NCI-H1694 treated with DMSO at 0.1 percent for 48 hours (cell line): ENCODE data around the gene ALDOB.
"Not testable (repeated sequence)": the region's sequence is repeated elsewhere in the genome, so short reads cannot be mapped to it uniquely, and the experiment has no call there.

ENCODE experiments used
- DNase-seq: peaks from one replicate; lab custom pipeline; 2025; lab: John Stamatoyannopoulos, UW

ALDOB gene

DNA sequence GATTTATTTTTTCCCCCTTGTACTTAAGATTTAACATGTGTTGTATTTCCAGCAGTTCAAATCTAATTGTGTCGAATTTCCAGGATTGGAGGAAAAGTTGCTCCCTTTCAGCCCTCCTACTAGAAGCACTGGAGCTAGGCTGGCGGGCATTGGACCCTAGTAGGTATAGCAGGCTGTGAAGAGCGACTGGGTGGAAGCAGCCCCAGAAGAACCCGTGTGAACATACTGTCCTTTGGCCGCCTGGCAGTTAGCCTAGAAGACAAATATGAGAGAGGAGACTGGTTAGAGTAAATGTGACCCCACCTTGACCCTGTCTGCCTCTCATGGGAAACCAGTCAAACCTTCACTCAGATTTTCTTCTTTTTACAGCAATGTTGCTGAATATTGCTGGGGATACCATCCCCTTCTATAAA, 13.9 kb downstream of the ALDOB start:
- no peak for DNase-seq

DNA sequence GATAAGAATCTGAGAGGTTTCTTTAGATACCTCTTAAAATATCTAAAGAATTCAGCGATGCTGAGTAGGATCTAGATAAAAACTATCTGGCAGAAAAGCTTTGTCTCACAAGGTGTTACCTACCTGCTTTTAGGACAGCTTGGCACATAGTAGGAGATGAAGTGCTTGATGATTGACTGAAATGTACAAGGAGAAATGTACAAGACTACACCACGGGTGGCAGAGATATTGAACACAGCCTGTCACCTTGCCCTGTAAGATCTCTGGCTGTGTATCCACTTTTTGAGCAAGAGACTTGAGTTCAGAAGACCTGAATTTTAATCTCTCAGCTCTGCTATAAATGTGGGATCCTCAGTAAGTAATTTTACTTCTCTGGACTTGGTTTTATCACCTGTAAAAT, 15.7 kb downstream of the ALDOB start:
- no peak for DNase-seq

DNA sequence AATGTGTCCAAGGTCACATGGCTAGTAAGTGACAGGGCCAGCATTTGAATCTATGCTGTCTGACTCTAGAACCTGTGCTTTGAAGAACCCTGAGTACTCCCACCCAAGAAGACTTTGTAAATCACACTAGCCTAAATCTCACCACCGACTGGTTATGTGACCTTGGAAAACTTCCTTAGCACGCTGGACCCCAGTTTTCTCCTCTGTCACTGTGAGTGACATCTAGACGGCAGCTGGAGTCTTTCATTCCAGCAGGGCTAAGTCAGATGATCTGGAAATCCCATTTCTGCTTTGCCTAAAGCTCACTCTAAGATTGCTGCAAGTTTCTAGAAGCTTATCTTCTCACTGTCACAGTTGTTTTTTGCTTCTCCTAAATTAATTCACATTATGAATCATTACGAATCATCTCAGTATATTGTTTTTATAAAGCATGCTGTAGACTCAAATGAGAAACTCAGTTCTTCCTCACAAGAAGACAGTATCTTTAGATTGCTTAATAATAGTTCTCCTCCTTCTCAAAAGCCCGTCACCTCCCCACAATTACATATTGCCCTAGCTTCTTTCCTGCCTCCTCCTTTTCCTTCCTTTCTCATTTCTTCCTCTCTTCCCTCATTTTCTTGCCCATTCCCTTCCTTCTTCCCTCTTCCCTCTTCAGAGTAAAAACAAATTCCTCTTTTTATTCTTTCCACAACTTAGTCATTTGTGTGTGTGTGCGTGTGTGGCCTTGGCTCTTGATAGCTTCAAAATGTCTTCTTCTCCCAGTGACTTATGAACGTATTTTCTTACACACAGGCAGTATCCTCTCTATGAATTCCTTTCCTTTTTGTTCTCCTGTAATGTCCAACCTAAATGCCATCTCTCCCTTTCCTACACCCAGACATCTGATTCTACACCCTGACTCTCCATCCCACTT, 16.8 kb downstream of the ALDOB start:
- DNase-seq, result no peak

DNA sequence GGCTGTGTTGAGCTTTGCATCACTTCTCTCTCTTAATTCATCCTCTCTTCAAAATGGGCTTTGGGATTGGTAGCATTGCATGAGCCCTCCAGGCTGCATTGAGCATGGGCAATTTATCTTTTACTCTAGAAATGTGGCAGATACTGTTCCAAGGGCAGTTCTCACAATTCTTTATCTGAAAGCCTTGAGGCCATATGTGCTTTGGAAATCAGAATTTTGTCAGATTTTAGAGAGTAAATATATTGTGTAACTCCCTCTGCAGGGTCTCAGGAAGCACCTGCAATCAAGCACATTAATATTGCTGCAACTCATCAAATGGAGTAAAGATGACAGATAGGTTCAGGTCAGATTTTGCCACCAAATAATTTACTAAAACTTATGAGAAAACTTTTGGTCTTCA, 17.6 kb downstream of the ALDOB start:
- DNase-seq, result no peak

DNA sequence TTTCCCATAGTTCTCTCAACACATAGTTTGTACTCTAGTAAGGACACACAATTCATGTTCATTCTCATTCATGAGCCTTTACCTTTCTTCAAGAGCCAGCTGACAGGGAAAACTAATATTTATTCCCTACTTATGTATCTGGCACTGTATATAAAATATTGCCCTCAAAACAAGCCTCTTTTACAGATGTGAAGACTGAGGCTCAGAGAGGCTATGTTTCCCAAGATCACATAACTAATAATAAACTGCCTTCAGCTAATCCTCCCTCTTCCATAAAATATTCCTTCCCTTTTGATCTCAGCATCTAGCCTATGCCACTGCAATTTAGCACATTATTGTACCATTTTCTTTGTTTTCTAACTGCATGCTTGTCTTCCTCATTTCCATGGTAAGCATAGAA, 18.2 kb downstream of the ALDOB start:
- no peak for DNase-seq

DNA sequence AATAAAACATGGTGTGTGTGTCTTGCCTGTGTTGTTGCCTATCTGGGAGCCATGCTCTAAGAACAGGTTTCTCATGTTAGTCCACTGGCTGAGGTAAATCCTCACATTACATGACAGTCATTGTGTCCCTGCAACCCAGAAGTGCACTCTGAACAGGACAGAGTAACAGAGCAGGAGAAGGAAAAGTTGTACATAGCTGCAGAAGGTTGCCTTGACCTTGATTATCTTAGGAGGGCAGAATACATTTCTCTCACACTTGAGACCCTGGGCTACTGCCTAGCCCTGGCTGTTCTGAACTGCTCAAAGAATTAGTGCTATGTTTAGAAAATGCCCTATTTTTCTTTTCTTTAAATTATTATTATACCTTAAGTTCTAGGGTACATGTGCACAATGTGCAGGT, 20.0 kb downstream of the ALDOB start:
- no peak for DNase-seq

DNA sequence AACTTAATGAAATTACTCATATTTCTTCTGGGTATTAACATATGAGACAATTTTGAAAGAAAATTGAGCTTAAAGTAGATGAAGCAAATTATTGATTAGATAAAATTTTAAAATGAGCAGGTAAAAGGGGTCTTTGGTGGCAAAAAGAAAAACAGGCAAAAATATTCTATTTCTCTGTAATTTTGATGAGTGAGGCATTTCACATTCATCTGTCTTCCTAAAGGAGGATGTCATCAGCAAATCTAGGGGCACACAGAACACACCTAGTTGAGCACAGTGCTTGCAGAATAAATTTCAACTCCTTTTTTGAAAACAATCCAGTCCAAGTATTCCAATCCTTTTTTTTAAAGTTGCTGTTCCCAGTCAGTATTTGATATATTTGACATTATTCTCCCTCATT, 20.7 kb downstream of the ALDOB start:
- DNase-seq, result no peak

DNA sequence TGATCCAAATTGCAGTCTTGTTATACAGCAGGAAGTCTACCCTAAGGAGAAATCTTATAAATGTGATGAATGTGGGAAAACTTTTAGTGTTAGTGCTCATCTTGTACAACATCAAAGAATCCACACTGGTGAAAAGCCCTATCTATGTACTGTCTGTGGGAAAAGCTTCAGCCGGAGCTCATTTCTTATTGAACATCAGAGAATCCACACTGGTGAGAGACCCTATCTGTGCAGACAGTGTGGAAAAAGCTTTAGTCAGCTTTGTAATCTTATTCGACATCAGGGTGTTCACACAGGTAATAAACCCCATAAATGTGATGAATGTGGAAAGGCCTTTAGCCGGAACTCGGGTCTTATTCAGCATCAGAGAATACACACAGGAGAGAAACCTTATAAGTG, 26.5 kb downstream of the ALDOB start:
- DNase-seq, result no peak

DNA sequence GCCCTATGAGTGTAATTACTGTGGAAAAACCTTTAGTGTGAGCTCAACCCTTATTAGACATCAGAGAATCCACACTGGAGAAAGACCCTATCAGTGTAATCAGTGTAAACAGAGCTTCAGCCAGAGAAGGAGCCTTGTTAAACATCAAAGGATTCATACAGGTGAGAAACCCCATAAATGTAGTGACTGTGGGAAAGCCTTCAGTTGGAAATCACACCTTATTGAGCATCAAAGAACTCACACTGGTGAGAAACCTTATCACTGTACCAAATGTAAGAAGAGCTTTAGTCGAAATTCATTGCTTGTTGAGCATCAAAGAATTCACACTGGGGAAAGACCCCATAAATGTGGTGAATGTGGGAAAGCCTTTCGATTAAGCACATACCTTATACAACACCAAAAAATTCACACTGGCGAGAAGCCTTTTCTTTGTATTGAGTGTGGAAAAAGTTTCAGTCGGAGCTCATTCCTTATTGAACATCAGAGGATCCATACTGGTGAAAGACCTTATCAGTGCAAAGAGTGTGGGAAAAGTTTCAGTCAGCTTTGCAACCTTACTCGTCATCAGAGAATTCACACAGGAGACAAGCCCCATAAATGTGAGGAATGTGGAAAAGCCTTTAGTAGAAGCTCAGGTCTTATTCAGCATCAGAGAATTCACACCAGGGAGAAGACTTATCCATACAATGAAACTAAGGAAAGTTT, 27.0 kb downstream of the ALDOB start:
- DNase-seq, result no peak

DNA sequence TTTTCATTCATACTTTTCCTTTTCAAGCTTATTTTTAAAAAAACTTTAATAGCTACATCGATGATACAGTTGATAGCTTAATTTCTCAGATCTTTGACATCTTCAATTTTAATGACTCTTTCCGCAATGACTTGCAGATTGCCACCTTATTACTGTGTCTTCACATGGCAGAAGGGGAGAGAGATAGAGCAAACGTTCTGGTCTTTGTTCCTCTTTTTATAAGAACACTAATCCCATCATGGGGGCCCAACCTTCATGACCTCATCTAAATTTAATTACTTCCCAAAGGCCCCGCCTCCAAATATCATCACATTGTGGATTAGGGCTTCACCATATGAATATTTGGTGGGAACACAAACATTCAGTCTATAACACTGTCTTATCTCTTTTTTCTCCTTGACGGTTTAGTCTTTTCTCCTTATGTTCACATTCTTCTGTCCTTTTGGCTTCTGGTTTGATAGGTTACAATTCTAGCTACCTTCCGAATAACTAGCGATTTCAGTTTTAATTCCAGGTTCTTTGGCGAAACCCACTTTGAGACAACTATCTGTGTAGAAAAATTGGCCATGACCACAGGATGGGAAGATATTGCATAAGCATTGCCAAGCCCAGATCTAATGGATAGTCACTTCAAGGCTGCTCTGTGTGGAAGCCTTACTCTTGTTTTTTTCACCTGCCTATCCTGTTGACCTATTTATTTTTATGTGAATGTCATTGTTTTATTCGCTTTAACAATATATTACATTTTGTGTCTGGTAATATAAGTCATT, 31.9 kb downstream of the ALDOB start:
- no peak for DNase-seq

DNA sequence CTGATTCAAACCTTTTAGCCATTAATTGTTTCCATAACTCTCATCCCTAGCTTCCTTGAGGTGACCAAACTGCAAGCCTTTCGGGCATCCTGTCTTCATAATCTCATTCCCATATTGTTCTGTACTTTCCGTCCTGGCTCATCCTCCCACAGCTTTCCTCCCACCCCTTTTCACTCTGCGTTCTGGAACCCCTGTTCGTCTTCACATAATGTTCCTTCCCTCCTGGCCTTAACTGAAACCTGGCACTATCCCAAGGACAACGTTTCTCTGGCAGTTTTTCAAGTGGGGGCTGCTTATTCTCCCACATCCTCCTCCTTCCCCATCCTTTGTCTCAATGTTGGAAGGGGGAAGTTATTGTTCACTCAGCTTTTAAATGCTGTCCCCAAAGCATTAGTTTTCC, 35.5 kb downstream of the ALDOB start:
- no peak for DNase-seq

DNA sequence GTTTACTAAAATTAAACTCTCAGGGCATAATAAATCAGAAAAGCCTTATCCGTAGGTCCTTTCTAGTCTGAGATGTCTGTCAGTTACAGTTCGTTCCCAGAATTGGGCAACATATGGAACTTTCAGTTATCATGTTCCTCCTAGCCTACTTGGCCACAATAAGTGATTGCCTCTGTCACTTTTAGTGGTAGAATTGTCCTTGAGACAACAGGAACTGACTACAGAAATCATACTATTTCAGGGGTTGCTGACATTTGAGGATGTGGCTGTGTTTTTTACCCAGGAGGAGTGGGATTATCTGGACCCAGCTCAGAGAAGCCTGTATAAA, 36.0 kb downstream of the ALDOB start:
- DNase-seq, result no peak

DNA sequence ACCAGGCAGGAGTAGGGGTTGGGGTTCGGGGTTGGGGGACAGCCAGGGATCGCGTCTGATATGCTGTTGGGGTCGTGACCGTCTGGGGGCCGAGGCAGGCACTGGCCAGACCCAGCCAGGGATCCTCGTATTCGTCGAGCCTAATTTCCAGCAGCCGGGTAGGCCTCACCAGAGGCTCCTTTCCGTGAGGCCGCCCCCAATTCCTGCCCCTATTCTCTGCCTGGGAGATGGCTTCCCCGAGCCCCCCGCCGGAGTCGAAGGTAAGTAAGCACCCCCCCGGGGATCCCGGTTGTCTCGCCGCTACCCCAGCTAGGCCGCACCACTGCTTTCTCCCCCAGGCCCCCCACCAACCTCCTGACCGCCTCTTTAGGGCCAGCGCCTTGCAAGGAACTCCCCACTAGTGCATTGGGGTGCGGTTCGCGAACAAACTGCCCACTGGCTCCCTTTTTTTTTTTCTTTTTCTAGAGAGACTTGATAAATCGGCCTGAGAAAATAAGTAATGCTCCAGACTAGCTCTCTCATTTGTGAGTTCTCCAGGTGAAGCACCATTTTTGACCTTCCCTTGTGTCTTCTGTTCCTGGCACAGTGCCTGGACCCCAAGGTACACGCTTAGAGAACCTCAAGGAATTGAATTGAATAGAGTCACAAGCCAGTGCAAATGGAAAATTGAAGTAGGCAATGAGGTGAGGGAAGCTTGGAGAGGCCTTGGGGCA, 36.5 kb downstream of the ALDOB start:
- no peak for DNase-seq

DNA sequence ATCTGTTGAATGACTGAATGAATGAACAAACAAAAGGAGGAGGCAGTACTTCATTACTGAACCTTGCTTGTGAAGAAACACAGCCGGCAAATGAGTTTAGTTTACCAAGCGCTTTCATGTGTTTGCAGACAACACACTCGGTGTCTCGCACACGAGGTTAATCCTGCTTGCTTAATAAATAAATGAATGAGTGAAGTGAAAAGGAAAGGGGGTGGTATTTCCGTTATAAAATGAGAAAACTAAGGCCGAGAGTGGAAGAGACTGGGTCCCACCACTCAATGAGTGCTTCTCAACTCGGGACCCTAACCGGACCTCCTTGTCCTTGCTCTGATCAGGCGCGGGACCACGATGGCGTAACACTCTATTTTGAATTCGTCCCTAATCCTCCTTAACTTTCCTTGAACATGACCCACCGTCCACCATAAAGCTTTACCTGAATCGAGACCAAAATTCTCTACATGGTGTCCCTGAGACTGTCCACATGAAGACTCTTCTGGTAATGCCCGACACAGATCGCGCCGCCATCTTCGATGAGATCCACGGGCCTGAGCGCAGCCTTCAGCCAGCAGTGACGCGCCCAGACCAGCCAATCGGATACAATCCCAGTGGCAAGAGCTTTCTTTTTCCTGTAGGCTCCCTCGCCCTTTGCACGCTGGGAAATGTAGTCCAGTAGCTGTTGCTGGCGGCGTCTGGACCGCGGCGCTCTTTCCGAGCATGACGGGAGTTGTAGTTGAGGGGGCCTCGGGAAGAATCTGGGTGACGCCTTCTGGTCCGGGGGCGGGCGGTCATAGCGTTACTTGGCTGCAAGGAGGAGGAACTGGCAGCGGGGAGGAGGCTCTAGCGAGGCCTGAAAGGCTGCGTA, 37.3 kb downstream of the ALDOB start, which contains the start of the genes MRPL50 and ZNF189:
Gene MRPL50, minus strand, starts transcription at position 551 of the 862 bp plus-strand sequence. Its CDS starts 26 bp downstream, at position 525.
Gene ZNF189, plus strand, starts transcription at position 784 of the 862 bp plus-strand sequence. CDS start 306 bp downstream, outside the sequence.
- peak; percentile 96 for DNase-seq

DNA sequence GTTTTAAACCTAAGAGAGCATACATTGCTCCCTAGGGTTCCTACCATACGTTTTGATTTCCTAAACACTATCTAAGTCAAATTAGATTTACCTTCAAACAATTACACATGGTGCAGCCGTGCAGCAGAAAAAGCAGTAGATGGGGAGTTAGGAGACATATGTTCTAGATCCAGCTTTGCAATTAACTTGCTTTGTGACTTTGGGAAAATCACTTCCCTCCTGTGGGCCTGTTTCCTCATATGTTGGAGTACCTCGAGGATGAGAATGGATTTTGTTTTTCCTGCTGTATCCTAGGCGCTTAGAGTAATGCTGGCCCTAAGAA, 37.9 kb downstream of the ALDOB start:
- no peak for DNase-seq

DNA sequence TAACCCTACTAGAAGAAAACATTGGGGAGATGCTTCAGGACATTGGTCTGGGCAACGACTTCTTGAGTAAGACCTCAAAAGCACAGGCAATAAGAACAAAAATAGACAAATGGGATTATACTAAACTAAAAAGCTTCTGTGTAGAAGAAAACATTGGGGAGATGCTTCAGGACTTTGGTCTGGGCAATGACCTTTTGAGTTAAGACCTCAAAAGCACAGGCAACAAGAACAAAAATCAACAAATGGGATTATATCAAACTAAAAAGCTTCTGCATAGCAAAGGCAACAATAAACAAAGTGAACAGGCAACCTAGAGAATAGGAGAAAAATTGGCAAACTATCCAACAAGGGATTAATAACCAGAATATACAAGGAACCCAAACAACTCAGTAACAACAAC, 40.9 kb downstream of the ALDOB start:
- DNase-seq, result no peak

DNA sequence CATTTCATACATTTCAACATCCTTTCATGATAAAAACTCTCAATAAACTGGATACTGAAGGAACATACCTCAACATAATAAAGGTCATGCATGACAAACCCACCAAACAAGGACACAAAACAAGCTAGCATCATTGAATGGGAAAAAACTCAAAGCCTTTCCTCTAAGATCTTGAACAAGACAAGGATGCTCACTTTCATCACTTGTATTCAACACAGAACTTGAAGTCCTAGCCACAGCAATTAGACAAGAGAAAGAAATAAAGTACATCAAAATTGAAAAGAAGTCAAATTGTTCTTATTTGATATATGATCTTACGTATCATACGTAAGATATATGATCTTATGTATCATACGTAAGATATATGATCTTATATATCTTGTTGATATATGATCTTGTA, 42.4 kb downstream of the ALDOB start:
- DNase-seq, result no peak

DNA sequence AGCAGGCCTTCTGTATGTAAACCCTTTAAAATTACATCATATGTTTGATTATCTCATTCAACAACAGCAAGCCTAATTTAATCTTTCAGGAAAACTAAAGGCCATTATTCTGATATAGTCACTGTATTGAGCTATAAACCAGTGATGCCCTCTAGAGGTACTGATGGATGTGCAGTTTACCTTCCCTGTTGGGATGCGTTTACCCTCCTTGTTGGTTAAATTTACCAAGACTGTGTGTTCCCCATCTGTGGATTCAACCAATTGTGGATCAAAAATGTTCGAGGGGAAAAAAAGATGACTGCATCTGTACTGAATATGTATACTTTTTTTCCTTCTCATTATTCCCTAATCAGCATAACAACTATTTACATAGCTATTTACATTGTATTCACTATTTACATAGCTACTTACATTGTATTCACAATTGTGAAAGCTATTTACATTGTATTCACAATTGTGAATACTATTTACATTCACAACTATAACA, 47.0 kb downstream of the ALDOB start:
- peak; percentile 20 for DNase-seq

DNA sequence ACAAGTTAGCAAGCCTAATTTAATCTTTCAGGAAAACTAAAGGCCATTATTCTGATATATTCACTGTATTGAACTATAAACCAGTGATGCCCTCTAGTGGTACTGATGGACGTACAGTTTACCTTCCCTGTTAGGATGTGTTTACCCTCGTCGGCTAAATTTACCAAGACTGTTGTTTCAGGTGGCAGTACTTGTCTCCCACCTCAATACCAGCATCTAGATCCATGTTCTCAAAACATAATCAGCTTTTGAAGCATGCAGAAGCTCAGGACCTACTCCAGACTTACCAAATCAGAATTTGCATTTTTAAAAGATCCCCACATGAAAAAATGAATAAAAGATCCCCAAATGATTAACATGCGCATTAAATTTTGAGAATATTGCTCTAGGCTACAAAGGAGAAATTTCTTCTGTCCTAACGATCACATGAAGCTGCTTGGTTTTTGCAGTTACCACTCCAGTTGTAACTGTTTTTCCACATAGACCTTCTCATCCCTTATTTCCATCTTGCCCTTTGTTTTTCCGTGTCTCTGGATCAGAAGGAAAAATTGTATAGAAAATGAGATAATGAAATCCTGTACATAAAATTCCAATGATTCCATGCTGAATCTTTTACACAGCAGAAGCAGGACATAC, 47.6 kb downstream of the ALDOB start:
- DNase-seq, result peak; percentile 62

DNA sequence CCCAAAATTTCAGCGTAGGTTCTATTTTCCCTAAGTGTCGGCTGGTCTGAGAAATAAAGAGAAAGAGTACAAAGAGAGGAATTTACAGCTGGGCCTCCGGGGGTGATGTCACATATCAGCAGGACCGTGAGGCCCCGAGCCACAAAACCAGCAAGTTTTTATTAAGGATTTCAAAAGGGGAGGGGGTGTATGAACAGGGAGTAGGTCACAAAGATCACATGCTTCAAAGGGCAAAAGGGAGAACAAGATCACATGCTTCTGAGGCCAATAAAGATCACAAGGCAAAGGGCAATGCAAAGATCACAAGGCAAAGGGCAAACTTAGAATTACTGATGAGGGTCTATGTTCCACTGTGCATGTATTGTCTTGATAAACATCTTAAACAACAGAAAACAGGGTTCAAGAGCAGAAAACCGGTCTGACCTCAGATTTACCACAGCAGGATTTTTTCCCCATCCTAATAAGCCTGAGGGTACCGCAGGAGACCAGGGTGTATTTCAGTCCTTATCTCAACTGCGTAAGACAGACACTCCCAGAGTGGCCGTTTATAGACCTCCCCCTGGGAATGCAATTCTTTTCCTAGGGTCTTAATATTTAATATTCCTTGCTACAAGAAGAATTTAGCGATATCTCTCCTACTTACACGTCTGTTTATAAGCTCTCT, 50.6 kb downstream of the ALDOB start, which contains the start of gene BAAT:
Gene BAAT, minus strand, starts transcription at position 134 of the 664 bp plus-strand sequence. CDS start 13,602 bp downstream, outside the sequence.
- DNase-seq, result not testable (repeated sequence)
